Stimulated activated CD4-positive, alpha-beta T cell treated with anti-CD3 and anti-CD28 coated beads, TNF-alpha, amount 100 ng/mL, for 48 hours (primary cell): Measurements from ENCODE around the gene ACTR6.
"Not testable (repeated sequence)": the region's sequence is repeated elsewhere in the genome, so short reads cannot be mapped to it uniquely, and the experiment has no call there.

Experiments used
- DNase-seq, 3 donors: peaks; one replicate each; pipeline ENCODE4 v3.0.0-alpha.2; 2020; ENCODE audit warnings: low read depth in 3 of 3

The ACTR6 gene

GRCh38 chr12:100200463-100201181 lies at the start of gene ACTR6:
TSS of gene ACTR6 (plus strand) at chr12:100200815. CDS start at chr12:100200852, 37 bp downstream.
- DNase-seq, result peak; percentile 88 to 93 (median 92)

GRCh38 chr12:100151769-100152168 lies 48.8 kb upstream of the ACTR6 start:
- DNase-seq, result no peak

GRCh38 chr12:100153131-100153530 lies 47.5 kb upstream of the ACTR6 start:
- DNase-seq, result no peak

- DNase-seq, result peak; percentile 49 to 64 (median 53)
These were observed 46.0 kb upstream of the ACTR6 start for GRCh38 chr12:100154474-100155247.

GRCh38 chr12:100156731-100157426 lies 43.7 kb upstream of the ACTR6 start:
- DNase-seq, result no peak

GRCh38 chr12:100157427-100157821 lies 43.2 kb upstream of the ACTR6 start:
- no peak for DNase-seq

GRCh38 chr12:100158535-100158934 lies 42.1 kb upstream of the ACTR6 start:
- no peak for DNase-seq

- DNase-seq, result no peak
These were observed 41.1 kb upstream of the ACTR6 start for GRCh38 chr12:100159391-100160104.

GRCh38 chr12:100163416-100164152 lies 37.0 kb upstream of the ACTR6 start:
- peak; percentile 44 to 57 (median 48) for DNase-seq

GRCh38 chr12:100164153-100164704 lies 36.4 kb upstream of the ACTR6 start:
- DNase-seq, result no peak

GRCh38 chr12:100165356-100165755 lies 35.3 kb upstream of the ACTR6 start:
- no peak for DNase-seq

GRCh38 chr12:100166232-100166631 lies 34.4 kb upstream of the ACTR6 start:
- DNase-seq, result no peak

GRCh38 chr12:100168562-100168961 lies 32.1 kb upstream of the ACTR6 start:
- no peak for DNase-seq

GRCh38 chr12:100169345-100169744 lies 31.3 kb upstream of the ACTR6 start:
- no peak for DNase-seq

- DNase-seq, result no peak
These were observed 30.2 kb upstream of the ACTR6 start for GRCh38 chr12:100170313-100170858.

- DNase-seq, result no peak
These were observed 29.4 kb upstream of the ACTR6 start for GRCh38 chr12:100171248-100171647.

- no peak for DNase-seq
These were observed 27.5 kb upstream of the ACTR6 start for GRCh38 chr12:100173111-100173510.

GRCh38 chr12:100174495-100174894 lies 26.1 kb upstream of the ACTR6 start:
- DNase-seq, result no peak

- DNase-seq, result not testable (repeated sequence)
These were observed 24.1 kb upstream of the ACTR6 start for GRCh38 chr12:100176493-100176892.

GRCh38 chr12:100179252-100179651 lies 21.4 kb upstream of the ACTR6 start:
- DNase-seq, result no peak
